ENCODE data around the gene HSF2.

HSF2 gene

GRCh38 chr6:122361314-122361979 is 38.0 kb upstream of the HSF2 start:
- Histone ChIP-seq H3K27ac (ENCODE audit: low read depth, low read length) (no peak overlapping the region), H3K9me2 (replicated peaks; ENCODE audit: control insufficient read depth, low read length) (no peaks in the 10 kb centered on the region)

GRCh38 chr6:122363769-122364483 is 35.5 kb upstream of the HSF2 start:
- H3K9me2 ChIP-seq (replicated peaks; ENCODE audit: control insufficient read depth, low read length): no peaks in the 10 kb centered on the region
- H3K4me1 ChIP-seq (ENCODE audit: control insufficient read depth, low read length): no peaks in the 10 kb centered on the region
- no peak overlapping the region for H3K4me3 ChIP-seq (ENCODE audit: low read length)
- H4K20me1 ChIP-seq (ENCODE audit: control insufficient read depth, insufficient read depth, low read depth, low read length): no peaks in the 10 kb centered on the region
- H3K4me2 ChIP-seq (ENCODE audit: low read length): no peak overlapping the region
- no peaks in the 10 kb centered on the region for H3K36me3 ChIP-seq (ENCODE audit: control insufficient read depth, low read length)
- TF ChIP-seq EZH2phosphoT487 (IDR thresholded peaks at IDR 0.05; ENCODE audit: borderline replicate concordance, low read length) (no peak), CTCF (IDR thresholded peaks at IDR 0.05; ENCODE audit: low read depth, low read length, poor library complexity, severe bottlenecking) (no peak)
- no peaks in the 10 kb centered on the region for H3K27me3 ChIP-seq (ENCODE audit: control insufficient read depth, low read length)
- H3F3A ChIP-seq (ENCODE audit: control insufficient read depth, insufficient read depth): no peaks in the 10 kb centered on the region
- H3K27ac ChIP-seq (ENCODE audit: low read depth, low read length): no peak overlapping the region
- H3K79me2 ChIP-seq (ENCODE audit: control insufficient read depth, low read length): no peaks in the 10 kb centered on the region
- no peaks in the 10 kb centered on the region for H3K9me3 ChIP-seq (ENCODE audit: control insufficient read depth, insufficient read depth, low read length)

More at GRCh38 chr6:122361314-122361979, 38.0 kb upstream of the HSF2 start:
- no peaks in the 10 kb centered on the region for H3F3A ChIP-seq (ENCODE audit: control insufficient read depth, insufficient read depth)
- TF ChIP-seq CTCF (IDR thresholded peaks at IDR 0.05; ENCODE audit: low read depth, low read length, poor library complexity, severe bottlenecking): no peak
- TF ChIP-seq EZH2phosphoT487 (IDR thresholded peaks at IDR 0.05; ENCODE audit: borderline replicate concordance, low read length): no peak
- no peaks in the 10 kb centered on the region for H3K27me3 ChIP-seq (ENCODE audit: control insufficient read depth, low read length)
- no peak overlapping the region for H3K4me2 ChIP-seq (ENCODE audit: low read length)
- no peaks in the 10 kb centered on the region for H4K20me1 ChIP-seq (ENCODE audit: control insufficient read depth, insufficient read depth, low read depth, low read length)
- H3K4me1 ChIP-seq (ENCODE audit: control insufficient read depth, low read length): no peaks in the 10 kb centered on the region
- no peak overlapping the region for H3K4me3 ChIP-seq (ENCODE audit: low read length)
- H3K36me3 ChIP-seq (ENCODE audit: control insufficient read depth, low read length): no peaks in the 10 kb centered on the region
- H3K79me2 ChIP-seq (ENCODE audit: control insufficient read depth, low read length): no peaks in the 10 kb centered on the region
- no peaks in the 10 kb centered on the region for H3K9me3 ChIP-seq (ENCODE audit: control insufficient read depth, insufficient read depth, low read length)

- Histone ChIP-seq H3K36me3 (ENCODE audit: control insufficient read depth, low read length) (no peaks in the 10 kb centered on the region), H4K20me1 (ENCODE audit: control insufficient read depth, insufficient read depth, low read depth, low read length) (no peaks in the 10 kb centered on the region), H3K4me1 (ENCODE audit: control insufficient read depth, low read length) (no peaks in the 10 kb centered on the region), H3K9me2 (replicated peaks; ENCODE audit: control insufficient read depth, low read length) (no peaks in the 10 kb centered on the region), H3K9me3 (ENCODE audit: control insufficient read depth, insufficient read depth, low read length) (no peaks in the 10 kb centered on the region), H3F3A (ENCODE audit: control insufficient read depth, insufficient read depth) (no peaks in the 10 kb centered on the region), H3K27ac (ENCODE audit: low read depth, low read length) (no peak overlapping the region), H3K4me3 (ENCODE audit: low read length) (no peak overlapping the region), H3K79me2 (ENCODE audit: control insufficient read depth, low read length) (no peaks in the 10 kb centered on the region), H3K4me2 (ENCODE audit: low read length) (no peak overlapping the region), H3K27me3 (ENCODE audit: control insufficient read depth, low read length) (no peaks in the 10 kb centered on the region)
- no peak for TF ChIP-seq EZH2phosphoT487 (IDR thresholded peaks at IDR 0.05; ENCODE audit: borderline replicate concordance, low read length)
- no peak for TF ChIP-seq CTCF (IDR thresholded peaks at IDR 0.05; ENCODE audit: low read depth, low read length, poor library complexity, severe bottlenecking)
These were observed 33.6 kb upstream of the HSF2 start for GRCh38 chr6:122365775-122366403.

All from DOHH2 (cell line).